MM.1S (cell line): ENCODE measurements around the gene LNP1.

ENCODE experiments used
- CTCF ChIP-seq: fragments of 300-600 bp; sonication (generic); IDR thresholded peaks from 2 replicates; pipeline ENCODE4 v1.5.1; 2016; ENCODE audit warnings: antibody characterized with exemption, low read length, mixed read lengths
- EZH2 ChIP-seq: fragments of 300-600 bp; sonication (generic); optimal IDR thresholded peaks from 2 replicates; pipeline ENCODE3; 2017; ENCODE audit warnings: low read depth, mild to moderate bottlenecking, antibody characterized with exemption, low read length, mixed read lengths

GRCh38 chr3:100413613-100414012 lies 12.3 kb downstream of the LNP1 start:
- TF ChIP-seq CTCF = no peak
- TF ChIP-seq EZH2 = no peak
